Measurements from ENCODE around the gene SMAP1.

- TF ChIP-seq MAX (IDR thresholded peaks at IDR 0.05), result no peak
- no peak for TF ChIP-seq CTCF (IDR thresholded peaks at IDR 0.05 in 2 of 3, conservative IDR thresholded peaks at IDR 0.05 in 1 of 3; ENCODE audit: borderline replicate concordance in 1 of 3, insufficient read depth in 1 of 3, low read depth in 2 of 3, low read length in 2 of 3)
- TF ChIP-seq REST (IDR thresholded peaks at IDR 0.05; ENCODE audit: low read depth), result no peak
- no peak for TF ChIP-seq EZH2 (IDR thresholded peaks at IDR 0.05)
- no peak for TF ChIP-seq POLR2AphosphoS5 (IDR thresholded peaks at IDR 0.05; ENCODE audit: low read depth, low read length)
- TF ChIP-seq POLR2A (IDR thresholded peaks at IDR 0.05; ENCODE audit: borderline replicate concordance, extremely low read depth, insufficient read depth, insufficient read length), result no peak
- TF ChIP-seq SP1 (IDR thresholded peaks at IDR 0.05; ENCODE audit: low read depth), result no peak
- TF ChIP-seq CEBPB (IDR thresholded peaks at IDR 0.05; ENCODE audit: low read depth), result no peak
- TF ChIP-seq SIN3A (IDR thresholded peaks at IDR 0.05; ENCODE audit: low read depth), result no peak
- no peak for TF ChIP-seq SRF (IDR thresholded peaks at IDR 0.05; ENCODE audit: low read depth)
- no peak for TF ChIP-seq ZBTB33 (IDR thresholded peaks at IDR 0.05; ENCODE audit: extremely low read depth, insufficient replicate concordance, low read length)
- TF ChIP-seq ZNF274 (IDR thresholded peaks at IDR 0.05; ENCODE audit: low read depth, low read length), result no peak
- TF ChIP-seq ELF1 (IDR thresholded peaks at IDR 0.05; ENCODE audit: borderline replicate concordance, low read depth), result no peak
These were observed 154.1 kb downstream of the SMAP1 start for GRCh38 chr6:70821751-70822150.
